Measurements from ENCODE around the gene SLC44A2. TPM values are rescaled to one million over a fixed set of nuclear protein-coding genes. Genes with fewer than 3 reads are reported as not detected.
"Not testable (repeated sequence)": the region's sequence is repeated elsewhere in the genome, so short reads cannot be mapped to it uniquely, and the experiment has no call there.

SLC44A2 gene
- total RNA-seq, 1 donor from 2014 or later, result 89.4 TPM

- no peak for DNase-seq (ENCODE audit: extremely low spot score in 2 of 2)
- Histone ChIP-seq H3K36me3 (peaks cover 0 to 35% of the 10 kb centered on the region in 2 donors), H3K4me1 (peaks cover 49% of the 10 kb centered on the region), H3K9me3 (no peaks in the 10 kb centered on the region), H3K27ac (no peak overlapping the region), H3K27me3 (no peaks in the 10 kb centered on the region), H3K4me3 (no peak overlapping the region)
- intact Hi-C loops (cut with DNase I), result no loop called here
- no peak for TF ChIP-seq POLR2A (IDR thresholded peaks at IDR 0.05)
- no peak for TF ChIP-seq POLR2AphosphoS5 (IDR thresholded peaks at IDR 0.05; ENCODE audit: insufficient read depth in 1 of 2, low read depth in 1 of 2)
- no peak for TF ChIP-seq CTCF (IDR thresholded peaks at IDR 0.05)
Measured at GRCh38 chr19:10670876-10671804, 45.8 kb downstream of the SLC44A2 start.

GRCh38 chr19:10671922-10672321 is 46.6 kb downstream of the SLC44A2 start:
- intact Hi-C loops (cut with DNase I); DNase-seq (ENCODE audit: extremely low spot score in 2 of 2); H3K27ac ChIP-seq; H3K9me3 ChIP-seq; H3K27me3 ChIP-seq; H3K4me3 ChIP-seq: not testable (repeated sequence)
- Histone ChIP-seq H3K4me1 (peaks cover 44% of the 10 kb centered on the region), H3K36me3 (peaks cover 0 to 37% of the 10 kb centered on the region in 2 donors)

DNA sequence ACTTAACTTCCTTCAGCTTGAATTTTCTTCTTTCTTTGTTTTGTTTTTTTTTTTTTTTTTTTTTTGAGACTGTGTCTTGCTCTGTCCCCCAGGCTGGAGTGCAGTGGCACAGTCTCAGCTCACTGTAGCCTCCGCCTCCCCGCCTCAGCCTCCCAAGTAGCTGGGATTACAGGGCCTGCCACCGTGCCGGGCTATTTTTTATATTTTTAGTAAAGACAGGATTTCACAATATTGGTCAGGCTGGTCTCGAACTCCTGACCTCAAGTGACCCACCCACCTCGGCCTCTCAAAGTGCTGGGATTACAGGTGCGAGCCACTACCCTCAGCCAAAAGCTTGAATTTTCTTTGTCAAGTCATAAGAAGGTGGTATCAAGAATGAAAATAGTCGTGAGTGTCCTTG is 49.9 kb downstream of the SLC44A2 start:
- H3K27me3 ChIP-seq; intact Hi-C loops (cut with DNase I); H3K4me3 ChIP-seq; DNase-seq (ENCODE audit: extremely low spot score in 2 of 2); H3K9me3 ChIP-seq; H3K27ac ChIP-seq: not testable (repeated sequence)
- Histone ChIP-seq H3K36me3 (peaks cover 6 to 70% of the 10 kb centered on the region in 2 donors), H3K4me1 (peaks cover 16% of the 10 kb centered on the region)

- intact Hi-C loops (cut with DNase I), result no loop called here
- Histone ChIP-seq H3K27ac (no peak overlapping the region), H3K36me3 (peaks cover 6 to 79% of the 10 kb centered on the region in 2 donors), H3K4me3 (no peak overlapping the region), H3K9me3 (no peaks in the 10 kb centered on the region), H3K27me3 (no peaks in the 10 kb centered on the region), H3K4me1 (no peaks in the 10 kb centered on the region)
- no peak for TF ChIP-seq CTCF (IDR thresholded peaks at IDR 0.05)
- no peak for TF ChIP-seq POLR2AphosphoS5 (IDR thresholded peaks at IDR 0.05; ENCODE audit: insufficient read depth in 1 of 2, low read depth in 1 of 2)
- TF ChIP-seq POLR2A (IDR thresholded peaks at IDR 0.05), result no peak
- DNase-seq (ENCODE audit: extremely low spot score in 2 of 2), result no peak
Measured at GRCh38 chr19:10677751-10678150, 52.4 kb downstream of the SLC44A2 start.

GRCh38 chr19:10678813-10679212 is 53.5 kb downstream of the SLC44A2 start:
- peaks cover 6 to 79% of the 10 kb centered on the region in 2 donors for H3K36me3 ChIP-seq
- no peak overlapping the region for H3K27ac ChIP-seq

More at GRCh38 chr19:10678813-10679212, 53.5 kb downstream of the SLC44A2 start:
- no peak for DNase-seq (ENCODE audit: extremely low spot score in 2 of 2)
- no peaks in the 10 kb centered on the region for H3K9me3 ChIP-seq
- no peaks in the 10 kb centered on the region for H3K4me1 ChIP-seq
- TF ChIP-seq POLR2A (IDR thresholded peaks at IDR 0.05) (no peak), POLR2AphosphoS5 (IDR thresholded peaks at IDR 0.05; ENCODE audit: insufficient read depth in 1 of 2, low read depth in 1 of 2) (no peak), CTCF (IDR thresholded peaks at IDR 0.05) (no peak)
- intact Hi-C loops (cut with DNase I), result no loop called here
- no peaks in the 10 kb centered on the region for H3K27me3 ChIP-seq
- H3K4me3 ChIP-seq, result no peak overlapping the region
